K562 (cell line): ENCODE results near the gene OXT. TPM values are rescaled to one million over a fixed set of nuclear protein-coding genes. Genes with fewer than 3 reads are reported as not detected.

ENCODE experiments used
- KLF1 ChIP-seq: fragments of 450-650 bp; IDR thresholded peaks from 2 replicates; pipeline ENCODE4 v1.6.1; 2016; ENCODE audit warnings: missing genetic modification characterization, missing compliant biosample characterization
- MYC ChIP-seq, 2 experiments: fragments of 250-450 bp in 1 of 2; sonication (Bioruptor Pico) in 1 of 2; IDR thresholded peaks; 2 replicates each; pipeline versions ENCODE4 v1.5.1 to v1.6.1; 2012 to 2021; ENCODE audit warnings: low read depth in 2 of 2, borderline replicate concordance in 1 of 2, improper control_type of control experiment in 1 of 2, low read length in 1 of 2, mild to moderate bottlenecking in 1 of 2, moderate library complexity in 1 of 2
- TARDBP ChIP-seq: fragments of 450-650 bp; IDR thresholded peaks from 2 replicates; pipeline ENCODE4 v1.6.1; 2016
- ZNF174 ChIP-seq: fragments of 250-450 bp; sonication (Bioruptor Pico); IDR thresholded peaks from 2 replicates; pipeline ENCODE4 v1.4.0; 2020; ENCODE audit warnings: mild to moderate bottlenecking
- polyA plus RNA-seq, 8 experiments: library from polyadenylated mRNA; depleted of rRNA in 4 of 8; stranded (reverse) in 5 of 8; unstranded in 3 of 8; fragments of >200 nt; fragmentation: Nextera tagmentation in 2 of 8; fragmentation: Illumina TruSeq in 1 of 8; extraction: Ambion mirVana in 2 of 8; extraction: Trizol in 1 of 8; gene quantifications; 2 replicates each; pipeline versions ENCODE4 v1.2.1 to v1.2.3, GENCODE V29; 2011 to 2014; ENCODE audit warnings: inconsistent platforms in 1 of 8, missing spikeins in 1 of 8
- total RNA-seq, 7 experiments: library from RNA; depleted of rRNA in 6 of 7; stranded (reverse); fragments of >200 nt in 6 of 7; fragmentation: Illumina TruSeq in 2 of 7; extraction: Trizol in 2 of 7; gene quantifications; 2 replicates each; pipeline versions ENCODE4 v1.2.1 to v1.2.3, GENCODE V29; 2011 to 2021; ENCODE audit warnings: low replicate concordance in 1 of 7
- TF ChIP-seq, protein P1 (sequence below): fragments of 200-400 bp; formaldehyde crosslinking; IDR thresholded peaks from 2 replicates; pipeline ENCODE4 v1.6.1; 2017; ENCODE audit warnings: mild to moderate bottlenecking, low read depth, low read length, moderate library complexity
- TF ChIP-seq, protein P2 (sequence below): fragments of 450-650 bp; IDR thresholded peaks from 2 replicates; pipeline ENCODE4 v1.6.1; 2016; ENCODE audit warnings: mild to moderate bottlenecking, moderate library complexity
- TF ChIP-seq, protein P3 (sequence below): sonication (generic); formaldehyde crosslinking; IDR thresholded peaks from 2 replicates; pipeline ENCODE4 v1.8.1; 2022; ENCODE audit warnings: missing genetic modification reagents
- TF ChIP-seq, protein P4 (sequence below), 3 experiments: fragments of 200-800 bp in 1 of 3; sonication (Bioruptor generic) in 1 of 3; sonication (generic) in 1 of 3; formaldehyde crosslinking in 1 of 3; IDR thresholded peaks; 2 replicates each; pipeline versions ENCODE4 v1.6.1 to v1.8.0; 2016 to 2022; ENCODE audit warnings: mild to moderate bottlenecking in 2 of 3, missing compliant biosample characterization in 2 of 3, missing genetic modification characterization in 2 of 3, missing genetic modification reagents in 1 of 3

Gene OXT
- total and polyA plus RNA-seq, 9 of the 15 experiments (the other 6 are each of a cell fraction or from before 2014, with no cell fraction given) = not detected

DNA sequence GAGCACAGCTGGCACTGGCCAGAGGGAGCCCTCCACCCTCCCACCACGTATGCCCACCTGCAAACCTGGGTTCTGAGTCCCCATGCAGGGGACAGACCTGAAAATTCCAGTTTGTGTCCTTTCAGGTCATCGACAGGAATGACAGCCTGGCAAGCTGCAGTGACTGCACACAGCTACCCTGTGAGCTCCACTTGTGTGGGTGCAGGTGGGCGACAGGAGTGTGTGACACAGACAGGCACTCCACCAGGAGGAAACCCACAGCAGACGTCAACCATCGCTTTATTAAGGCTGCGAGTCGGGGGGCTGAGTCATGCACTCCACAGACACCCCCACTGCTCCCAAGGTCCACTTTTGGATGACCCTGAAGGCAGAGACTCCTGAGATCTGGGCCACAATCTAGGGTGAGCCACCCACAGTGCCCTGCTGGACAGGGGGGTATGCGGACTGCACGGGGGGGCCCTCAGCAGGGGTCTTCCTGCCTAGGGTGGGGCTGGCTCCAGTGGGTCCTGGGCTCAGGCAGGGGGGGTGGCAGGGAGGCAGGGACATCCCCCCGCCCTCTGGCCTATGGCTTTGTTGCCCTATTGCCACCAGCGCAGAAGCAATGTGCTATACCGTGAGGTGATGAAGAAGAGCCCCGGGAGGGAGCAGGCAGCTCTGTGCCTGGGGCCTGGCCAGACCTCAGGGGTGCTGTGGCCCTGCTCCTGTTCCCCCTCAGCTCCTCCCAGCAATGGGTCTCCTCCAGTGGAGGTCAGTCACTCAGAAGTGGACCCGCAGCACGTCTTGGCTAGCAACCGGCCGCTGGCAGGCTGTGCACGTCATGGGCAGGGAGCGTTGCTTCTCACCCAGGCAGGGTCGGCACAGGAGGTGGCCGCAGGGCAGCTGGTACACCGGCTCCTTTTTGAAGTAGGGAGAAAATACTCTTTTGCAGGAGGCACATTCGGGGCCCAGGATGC is 38.2 kb downstream of the OXT start (continued):
- TF ChIP-seq, protein P1, sequence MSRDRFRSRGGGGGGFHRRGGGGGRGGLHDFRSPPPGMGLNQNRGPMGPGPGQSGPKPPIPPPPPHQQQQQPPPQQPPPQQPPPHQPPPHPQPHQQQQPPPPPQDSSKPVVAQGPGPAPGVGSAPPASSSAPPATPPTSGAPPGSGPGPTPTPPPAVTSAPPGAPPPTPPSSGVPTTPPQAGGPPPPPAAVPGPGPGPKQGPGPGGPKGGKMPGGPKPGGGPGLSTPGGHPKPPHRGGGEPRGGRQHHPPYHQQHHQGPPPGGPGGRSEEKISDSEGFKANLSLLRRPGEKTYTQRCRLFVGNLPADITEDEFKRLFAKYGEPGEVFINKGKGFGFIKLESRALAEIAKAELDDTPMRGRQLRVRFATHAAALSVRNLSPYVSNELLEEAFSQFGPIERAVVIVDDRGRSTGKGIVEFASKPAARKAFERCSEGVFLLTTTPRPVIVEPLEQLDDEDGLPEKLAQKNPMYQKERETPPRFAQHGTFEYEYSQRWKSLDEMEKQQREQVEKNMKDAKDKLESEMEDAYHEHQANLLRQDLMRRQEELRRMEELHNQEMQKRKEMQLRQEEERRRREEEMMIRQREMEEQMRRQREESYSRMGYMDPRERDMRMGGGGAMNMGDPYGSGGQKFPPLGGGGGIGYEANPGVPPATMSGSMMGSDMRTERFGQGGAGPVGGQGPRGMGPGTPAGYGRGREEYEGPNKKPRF = no peak
- TF ChIP-seq ZNF174 (CRISPR knock-in tag) (no peak), TARDBP (no peak), MYC (IDR thresholded peaks at IDR 0.05; ENCODE audit: low read depth, low read length) (no peak), MYC (CRISPR knock-in tag; IDR thresholded peaks at IDR 0.05; ENCODE audit: borderline replicate concordance, low read depth) (no peak), KLF1 (tag) (no peak)
- TF ChIP-seq, protein P2, sequence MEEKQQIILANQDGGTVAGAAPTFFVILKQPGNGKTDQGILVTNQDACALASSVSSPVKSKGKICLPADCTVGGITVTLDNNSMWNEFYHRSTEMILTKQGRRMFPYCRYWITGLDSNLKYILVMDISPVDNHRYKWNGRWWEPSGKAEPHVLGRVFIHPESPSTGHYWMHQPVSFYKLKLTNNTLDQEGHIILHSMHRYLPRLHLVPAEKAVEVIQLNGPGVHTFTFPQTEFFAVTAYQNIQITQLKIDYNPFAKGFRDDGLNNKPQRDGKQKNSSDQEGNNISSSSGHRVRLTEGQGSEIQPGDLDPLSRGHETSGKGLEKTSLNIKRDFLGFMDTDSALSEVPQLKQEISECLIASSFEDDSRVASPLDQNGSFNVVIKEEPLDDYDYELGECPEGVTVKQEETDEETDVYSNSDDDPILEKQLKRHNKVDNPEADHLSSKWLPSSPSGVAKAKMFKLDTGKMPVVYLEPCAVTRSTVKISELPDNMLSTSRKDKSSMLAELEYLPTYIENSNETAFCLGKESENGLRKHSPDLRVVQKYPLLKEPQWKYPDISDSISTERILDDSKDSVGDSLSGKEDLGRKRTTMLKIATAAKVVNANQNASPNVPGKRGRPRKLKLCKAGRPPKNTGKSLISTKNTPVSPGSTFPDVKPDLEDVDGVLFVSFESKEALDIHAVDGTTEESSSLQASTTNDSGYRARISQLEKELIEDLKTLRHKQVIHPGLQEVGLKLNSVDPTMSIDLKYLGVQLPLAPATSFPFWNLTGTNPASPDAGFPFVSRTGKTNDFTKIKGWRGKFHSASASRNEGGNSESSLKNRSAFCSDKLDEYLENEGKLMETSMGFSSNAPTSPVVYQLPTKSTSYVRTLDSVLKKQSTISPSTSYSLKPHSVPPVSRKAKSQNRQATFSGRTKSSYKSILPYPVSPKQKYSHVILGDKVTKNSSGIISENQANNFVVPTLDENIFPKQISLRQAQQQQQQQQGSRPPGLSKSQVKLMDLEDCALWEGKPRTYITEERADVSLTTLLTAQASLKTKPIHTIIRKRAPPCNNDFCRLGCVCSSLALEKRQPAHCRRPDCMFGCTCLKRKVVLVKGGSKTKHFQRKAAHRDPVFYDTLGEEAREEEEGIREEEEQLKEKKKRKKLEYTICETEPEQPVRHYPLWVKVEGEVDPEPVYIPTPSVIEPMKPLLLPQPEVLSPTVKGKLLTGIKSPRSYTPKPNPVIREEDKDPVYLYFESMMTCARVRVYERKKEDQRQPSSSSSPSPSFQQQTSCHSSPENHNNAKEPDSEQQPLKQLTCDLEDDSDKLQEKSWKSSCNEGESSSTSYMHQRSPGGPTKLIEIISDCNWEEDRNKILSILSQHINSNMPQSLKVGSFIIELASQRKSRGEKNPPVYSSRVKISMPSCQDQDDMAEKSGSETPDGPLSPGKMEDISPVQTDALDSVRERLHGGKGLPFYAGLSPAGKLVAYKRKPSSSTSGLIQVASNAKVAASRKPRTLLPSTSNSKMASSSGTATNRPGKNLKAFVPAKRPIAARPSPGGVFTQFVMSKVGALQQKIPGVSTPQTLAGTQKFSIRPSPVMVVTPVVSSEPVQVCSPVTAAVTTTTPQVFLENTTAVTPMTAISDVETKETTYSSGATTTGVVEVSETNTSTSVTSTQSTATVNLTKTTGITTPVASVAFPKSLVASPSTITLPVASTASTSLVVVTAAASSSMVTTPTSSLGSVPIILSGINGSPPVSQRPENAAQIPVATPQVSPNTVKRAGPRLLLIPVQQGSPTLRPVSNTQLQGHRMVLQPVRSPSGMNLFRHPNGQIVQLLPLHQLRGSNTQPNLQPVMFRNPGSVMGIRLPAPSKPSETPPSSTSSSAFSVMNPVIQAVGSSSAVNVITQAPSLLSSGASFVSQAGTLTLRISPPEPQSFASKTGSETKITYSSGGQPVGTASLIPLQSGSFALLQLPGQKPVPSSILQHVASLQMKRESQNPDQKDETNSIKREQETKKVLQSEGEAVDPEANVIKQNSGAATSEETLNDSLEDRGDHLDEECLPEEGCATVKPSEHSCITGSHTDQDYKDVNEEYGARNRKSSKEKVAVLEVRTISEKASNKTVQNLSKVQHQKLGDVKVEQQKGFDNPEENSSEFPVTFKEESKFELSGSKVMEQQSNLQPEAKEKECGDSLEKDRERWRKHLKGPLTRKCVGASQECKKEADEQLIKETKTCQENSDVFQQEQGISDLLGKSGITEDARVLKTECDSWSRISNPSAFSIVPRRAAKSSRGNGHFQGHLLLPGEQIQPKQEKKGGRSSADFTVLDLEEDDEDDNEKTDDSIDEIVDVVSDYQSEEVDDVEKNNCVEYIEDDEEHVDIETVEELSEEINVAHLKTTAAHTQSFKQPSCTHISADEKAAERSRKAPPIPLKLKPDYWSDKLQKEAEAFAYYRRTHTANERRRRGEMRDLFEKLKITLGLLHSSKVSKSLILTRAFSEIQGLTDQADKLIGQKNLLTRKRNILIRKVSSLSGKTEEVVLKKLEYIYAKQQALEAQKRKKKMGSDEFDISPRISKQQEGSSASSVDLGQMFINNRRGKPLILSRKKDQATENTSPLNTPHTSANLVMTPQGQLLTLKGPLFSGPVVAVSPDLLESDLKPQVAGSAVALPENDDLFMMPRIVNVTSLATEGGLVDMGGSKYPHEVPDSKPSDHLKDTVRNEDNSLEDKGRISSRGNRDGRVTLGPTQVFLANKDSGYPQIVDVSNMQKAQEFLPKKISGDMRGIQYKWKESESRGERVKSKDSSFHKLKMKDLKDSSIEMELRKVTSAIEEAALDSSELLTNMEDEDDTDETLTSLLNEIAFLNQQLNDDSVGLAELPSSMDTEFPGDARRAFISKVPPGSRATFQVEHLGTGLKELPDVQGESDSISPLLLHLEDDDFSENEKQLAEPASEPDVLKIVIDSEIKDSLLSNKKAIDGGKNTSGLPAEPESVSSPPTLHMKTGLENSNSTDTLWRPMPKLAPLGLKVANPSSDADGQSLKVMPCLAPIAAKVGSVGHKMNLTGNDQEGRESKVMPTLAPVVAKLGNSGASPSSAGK = no peak
- TF ChIP-seq, protein P3, sequence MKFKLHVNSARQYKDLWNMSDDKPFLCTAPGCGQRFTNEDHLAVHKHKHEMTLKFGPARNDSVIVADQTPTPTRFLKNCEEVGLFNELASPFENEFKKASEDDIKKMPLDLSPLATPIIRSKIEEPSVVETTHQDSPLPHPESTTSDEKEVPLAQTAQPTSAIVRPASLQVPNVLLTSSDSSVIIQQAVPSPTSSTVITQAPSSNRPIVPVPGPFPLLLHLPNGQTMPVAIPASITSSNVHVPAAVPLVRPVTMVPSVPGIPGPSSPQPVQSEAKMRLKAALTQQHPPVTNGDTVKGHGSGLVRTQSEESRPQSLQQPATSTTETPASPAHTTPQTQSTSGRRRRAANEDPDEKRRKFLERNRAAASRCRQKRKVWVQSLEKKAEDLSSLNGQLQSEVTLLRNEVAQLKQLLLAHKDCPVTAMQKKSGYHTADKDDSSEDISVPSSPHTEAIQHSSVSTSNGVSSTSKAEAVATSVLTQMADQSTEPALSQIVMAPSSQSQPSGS (CRISPR knock-in tag) = no peak
- TF ChIP-seq, protein P4, sequence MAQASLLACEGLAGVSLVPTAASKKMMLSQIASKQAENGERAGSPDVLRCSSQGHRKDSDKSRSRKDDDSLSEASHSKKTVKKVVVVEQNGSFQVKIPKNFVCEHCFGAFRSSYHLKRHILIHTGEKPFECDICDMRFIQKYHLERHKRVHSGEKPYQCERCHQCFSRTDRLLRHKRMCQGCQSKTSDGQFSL (CRISPR knock-in tag; IDR thresholded peaks at IDR 0.05) = no peak
- TF ChIP-seq, protein P4 (tag; IDR thresholded peaks at IDR 0.05) = no peak
